Activated CD8-positive, alpha-beta memory T cell treated with anti-CD3 and anti-CD28 coated beads, Interleukin-2, amount 50 U/mL, for 4 hours (primary cell): ENCODE data around the gene UBE2G2.
A peak's percentile ranks its signal among the peaks of the same experiment; 100 is the strongest.
"Not testable (repeated sequence)": the region's sequence is repeated elsewhere in the genome, so short reads cannot be mapped to it uniquely, and the experiment has no call there.

Experiments
- DNase-seq: peaks from one replicate; pipeline ENCODE4 v3.0.0-alpha.2; 2020

The UBE2G2 gene

DNA sequence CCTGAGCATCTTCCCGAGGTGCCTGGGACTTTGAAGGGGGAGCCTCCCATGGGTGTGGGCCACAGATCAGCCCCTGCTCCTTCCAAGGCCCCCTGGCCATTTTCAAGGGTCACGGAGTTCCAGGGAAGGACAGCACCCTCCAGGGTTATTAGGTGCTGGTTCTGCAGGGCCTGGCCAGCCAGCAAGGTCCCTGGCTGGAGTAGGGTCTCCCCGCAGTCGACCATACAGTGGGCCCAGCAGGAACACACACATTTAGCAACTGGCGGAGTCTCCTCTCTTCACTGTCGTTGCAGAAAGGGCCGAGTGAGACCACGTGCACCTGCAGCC lies 34.0 kb upstream of the UBE2G2 start:
- no peak for DNase-seq

GRCh38 chr21:44834951-44835646 lies 33.5 kb upstream of the UBE2G2 start:
- DNase-seq = no peak

DNA sequence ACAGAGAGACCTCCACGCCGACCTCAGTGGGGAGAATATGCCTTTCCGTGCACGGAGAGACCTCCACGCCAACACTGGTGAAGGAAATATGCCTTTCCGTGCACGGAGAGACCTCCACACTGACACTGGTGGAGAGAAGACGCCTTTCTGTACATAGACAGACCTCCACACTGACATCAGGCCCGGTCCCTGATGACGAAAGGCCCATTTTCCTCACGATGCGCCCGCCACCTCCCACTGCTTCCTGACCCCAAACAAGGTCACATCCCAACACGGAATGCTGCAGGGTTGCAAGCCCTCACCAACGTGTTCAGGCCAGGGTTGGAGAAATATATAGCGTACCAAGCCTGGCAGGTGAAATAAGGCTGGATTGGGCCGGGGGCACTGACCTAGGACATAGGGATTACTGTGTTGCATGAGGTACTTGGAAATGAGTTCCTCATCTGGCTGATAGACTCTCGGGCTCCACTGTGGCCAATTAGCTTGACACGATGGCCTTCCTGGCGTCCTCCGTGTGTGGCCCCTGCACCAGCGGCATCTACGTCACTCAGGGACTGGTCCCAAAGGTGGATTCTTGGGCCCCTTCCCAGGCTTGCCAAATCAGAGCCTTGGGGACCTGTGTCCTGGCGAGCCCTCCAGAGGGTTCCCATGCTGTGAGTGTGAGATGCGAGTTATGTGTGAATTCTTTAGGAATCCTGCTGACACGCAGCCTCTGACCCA lies 32.8 kb upstream of the UBE2G2 start:
- no peak for DNase-seq

DNA sequence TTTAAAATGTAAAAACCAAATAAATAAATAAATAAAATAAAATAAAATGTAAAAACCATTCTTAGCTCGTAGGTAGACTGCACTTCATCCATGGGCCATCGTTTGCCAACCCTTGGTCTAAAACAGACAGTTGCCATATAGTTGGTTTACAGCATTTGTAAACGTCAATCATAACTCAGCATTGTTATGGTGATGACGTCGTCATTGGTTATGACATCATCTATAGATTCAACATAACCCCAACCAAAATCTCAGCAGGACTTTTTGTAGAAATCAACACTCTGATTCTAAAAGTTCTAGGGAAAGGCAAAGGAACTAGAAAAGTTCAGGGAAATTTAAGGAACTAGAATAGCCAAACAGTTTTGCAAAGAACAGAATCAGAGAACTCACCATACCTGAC lies 32.0 kb upstream of the UBE2G2 start:
- DNase-seq = no peak

DNA sequence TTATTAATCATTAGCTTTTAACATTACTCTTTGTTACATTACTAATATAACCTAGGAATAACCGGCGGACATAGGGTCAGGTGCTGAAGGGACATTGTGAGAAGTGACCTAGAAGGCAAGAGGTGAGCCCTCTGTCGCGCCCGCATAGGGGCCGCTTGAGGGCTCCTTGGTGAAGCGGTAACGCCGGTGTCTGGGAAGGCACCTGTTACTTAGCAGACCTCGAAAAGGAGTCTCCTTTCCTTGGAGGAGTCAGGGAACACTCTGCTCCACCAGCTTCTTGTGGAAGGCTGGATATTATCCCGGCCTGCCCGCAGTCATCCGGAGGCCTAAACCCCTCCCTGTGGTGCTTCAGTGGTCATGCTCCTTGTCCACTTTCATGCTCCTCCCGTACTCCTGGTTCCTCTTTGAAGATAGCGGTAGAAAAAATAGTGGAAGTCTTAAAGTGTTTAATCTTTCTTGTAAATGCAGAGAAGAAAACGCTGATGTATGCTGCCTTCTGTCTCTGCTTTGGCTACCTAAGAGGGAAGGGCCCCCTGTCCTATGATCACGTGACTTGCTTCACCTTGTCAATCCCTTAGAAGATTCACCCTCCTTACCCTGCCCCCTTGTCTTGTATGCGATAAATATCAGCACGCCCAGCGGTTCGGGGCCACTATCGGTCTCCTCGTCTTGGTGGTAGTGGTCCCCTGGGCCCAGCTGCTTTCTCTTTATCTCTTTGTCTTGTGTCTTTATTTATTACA lies 31.1 kb upstream of the UBE2G2 start:
- not testable (repeated sequence) for DNase-seq

- DNase-seq = no peak
Measured at GRCh38 chr21:44831227-44831860, 29.7 kb upstream of the UBE2G2 start.

DNA sequence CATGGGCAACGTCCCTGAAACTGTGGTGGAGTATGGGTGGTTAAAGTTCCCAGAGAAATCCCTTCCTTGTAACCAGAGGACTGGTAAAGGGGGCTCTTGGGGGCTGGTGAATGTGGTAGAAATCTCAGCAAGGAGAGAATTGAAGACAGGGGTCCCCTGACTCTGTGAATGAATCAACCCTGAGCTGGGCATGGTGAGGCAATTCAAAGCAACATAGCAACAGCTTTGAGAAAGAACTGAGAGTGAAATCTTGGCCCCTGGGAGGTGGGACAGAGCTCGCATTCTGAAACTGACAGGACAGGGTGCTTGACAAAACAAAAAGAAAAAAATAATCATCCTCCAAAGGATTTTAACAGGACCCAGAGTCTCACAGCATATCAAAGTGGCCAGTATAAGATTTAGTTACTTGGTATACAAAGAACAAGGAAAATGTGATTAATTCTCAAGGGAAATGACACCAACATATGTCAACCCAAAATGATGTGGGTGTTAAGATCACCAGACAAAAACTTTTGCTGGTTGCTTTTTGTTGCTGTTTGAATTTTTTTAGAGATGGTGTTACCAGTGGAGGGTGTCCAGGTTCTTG lies 28.0 kb upstream of the UBE2G2 start:
- DNase-seq = no peak

GRCh38 chr21:44828362-44829056 lies 26.9 kb upstream of the UBE2G2 start:
- DNase-seq = no peak

GRCh38 chr21:44823179-44823660 lies 21.6 kb upstream of the UBE2G2 start:
- no peak for DNase-seq

- DNase-seq = no peak
Measured at GRCh38 chr21:44822484-44823178, 21.0 kb upstream of the UBE2G2 start.

DNA sequence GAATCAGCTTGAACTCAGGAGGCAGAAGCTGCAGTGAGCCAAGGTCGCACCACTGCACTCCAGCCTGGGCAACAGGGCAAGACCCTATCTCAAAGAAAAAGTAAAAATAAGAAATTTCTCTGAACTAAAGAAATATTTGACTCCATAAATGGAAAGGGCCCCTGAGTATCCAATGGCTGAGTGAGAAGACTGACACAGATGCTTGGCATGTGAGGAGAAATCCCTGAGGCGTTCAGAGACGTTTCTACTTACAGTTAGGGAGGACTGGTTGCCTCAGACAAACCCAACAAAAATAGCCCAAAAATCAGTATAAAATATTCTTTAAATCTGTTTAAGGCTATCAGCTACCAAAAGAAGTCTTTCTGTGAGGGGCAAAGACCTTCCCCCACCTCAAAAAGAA lies 19.2 kb upstream of the UBE2G2 start:
- no peak for DNase-seq

DNA sequence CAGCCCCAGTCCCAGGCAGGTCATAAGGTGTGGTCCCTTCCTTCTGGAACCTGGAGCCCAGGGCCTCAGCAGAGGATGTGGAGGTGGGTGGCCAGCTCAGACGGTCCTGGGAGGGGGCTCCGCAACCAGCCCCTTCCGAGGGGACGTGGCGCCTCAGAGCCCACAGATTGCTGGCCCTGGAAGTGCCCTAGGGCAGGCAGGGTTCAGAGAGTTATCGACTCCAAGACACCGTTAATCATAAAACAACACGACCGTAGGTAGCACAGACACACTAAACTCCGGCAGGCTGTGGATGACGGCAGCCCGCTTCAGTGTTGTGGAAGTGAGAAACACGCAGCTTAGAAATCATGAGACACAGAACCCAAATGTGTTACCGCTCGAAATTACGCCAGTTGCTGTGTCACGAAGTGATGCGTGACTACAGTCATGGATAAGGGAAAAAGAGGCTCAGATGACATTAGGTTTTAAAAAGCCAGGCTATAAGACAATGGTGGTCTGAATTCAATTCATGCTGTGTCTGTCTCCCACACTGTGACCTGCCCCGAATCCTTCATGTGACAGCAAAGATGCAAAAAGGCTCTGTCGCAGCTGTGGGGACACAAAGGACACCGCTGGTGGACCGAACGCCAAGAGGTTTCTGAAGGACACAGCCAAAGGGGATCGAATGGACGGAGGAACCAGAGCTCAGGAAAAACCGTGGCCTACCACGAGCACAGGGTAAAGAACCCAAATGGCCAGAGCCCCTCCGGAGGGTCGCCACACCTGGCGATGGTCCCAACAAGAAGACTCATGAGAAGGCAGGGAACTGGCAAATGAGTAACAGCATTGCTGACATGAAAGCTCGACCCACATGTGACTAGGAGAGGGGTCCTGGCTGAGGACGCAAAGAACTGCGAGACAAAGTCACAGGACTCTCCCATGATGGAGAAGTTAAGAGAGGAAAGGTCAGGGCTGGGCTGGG lies 17.9 kb upstream of the UBE2G2 start:
- DNase-seq = no peak

- no peak for DNase-seq
Measured at GRCh38 chr21:44818640-44819011, 17.0 kb upstream of the UBE2G2 start.

DNA sequence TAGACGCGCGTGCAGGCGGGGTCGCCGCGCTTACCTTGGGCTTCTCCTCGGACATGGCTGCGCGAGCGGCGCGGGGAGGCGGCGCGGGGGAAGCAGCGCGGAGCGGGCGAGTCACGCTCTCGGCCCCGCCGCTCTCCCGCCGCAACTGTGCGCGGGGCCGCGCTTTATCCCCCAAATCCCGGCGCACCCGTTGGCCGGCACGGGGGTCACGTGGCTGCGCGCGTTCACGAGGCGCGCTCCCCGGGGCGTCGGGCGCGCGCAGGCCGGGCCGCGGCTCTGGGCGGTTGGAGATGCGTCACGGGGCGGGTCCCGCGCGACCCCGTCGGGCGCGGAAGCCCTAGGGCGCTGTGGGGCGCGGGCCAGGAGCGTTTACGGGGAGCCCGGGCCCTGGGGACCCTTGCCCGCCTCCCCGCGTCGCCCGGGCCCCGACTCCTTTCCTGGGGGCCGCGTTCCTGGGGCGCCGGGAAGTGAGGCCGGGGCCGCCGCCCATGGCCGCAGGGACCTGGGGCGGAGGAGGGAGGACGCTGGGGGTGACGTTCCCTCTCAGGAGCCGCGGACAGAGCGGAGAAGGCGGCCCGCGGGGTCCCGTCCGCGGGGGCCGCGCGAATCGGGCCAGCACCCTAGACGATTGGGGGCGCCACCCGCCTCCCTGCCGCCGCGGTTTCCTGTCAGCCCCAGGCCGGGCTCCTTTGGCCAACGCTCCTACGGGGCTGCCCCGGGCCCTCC lies 16.5 kb upstream of the UBE2G2 start, which contains the start of gene SUMO3:
TSS of gene SUMO3 (minus strand) at position 149 of the 726 bp plus-strand sequence. CDS start at position 55, 94 bp downstream.
- peak; percentile 83 for DNase-seq

GRCh38 chr21:44817506-44817880 lies 15.9 kb upstream of the UBE2G2 start:
- peak; percentile 96 for DNase-seq

GRCh38 chr21:44816761-44817505 lies 15.3 kb upstream of the UBE2G2 start:
- no peak for DNase-seq

DNA sequence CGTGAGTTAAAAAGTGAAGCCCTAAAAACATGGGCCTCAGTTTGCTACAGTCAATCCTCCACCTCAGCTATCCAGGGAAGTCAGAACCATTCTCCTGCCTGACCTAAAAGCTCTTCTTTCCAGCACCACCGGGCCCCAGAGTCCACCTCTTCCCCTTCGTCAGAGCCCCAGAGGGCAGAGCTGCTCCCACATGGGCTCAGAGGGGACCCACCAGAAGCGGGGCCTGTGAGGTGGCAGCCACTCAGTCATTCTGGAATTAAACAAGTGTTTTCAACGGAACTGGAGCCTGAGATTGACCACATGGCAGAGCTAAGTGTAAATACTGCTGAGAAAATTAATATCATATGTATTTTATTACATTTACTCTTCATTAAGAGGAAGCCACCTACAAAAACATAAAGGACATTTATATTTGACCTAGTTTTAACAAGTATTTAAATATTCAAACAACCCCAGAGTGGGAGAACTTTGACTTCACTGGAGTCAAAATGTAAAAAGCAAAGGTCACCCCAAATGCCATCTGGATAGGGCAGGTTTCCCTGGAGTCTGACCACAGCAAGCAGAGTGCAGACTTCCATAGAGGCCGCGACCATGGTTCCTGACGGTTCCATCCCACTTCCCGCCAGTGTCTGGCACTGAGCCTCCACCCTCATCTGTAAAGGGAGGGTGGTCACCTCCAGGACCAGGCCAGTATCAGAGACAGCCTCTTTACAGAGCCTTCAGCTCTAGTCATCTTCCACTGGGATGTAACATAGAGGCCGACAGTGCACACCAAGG lies 14.4 kb upstream of the UBE2G2 start:
- DNase-seq = no peak

- DNase-seq = no peak
Measured at GRCh38 chr21:44815225-44815624, 13.6 kb upstream of the UBE2G2 start.
